Thoracic aorta (tissue), 2 donors: Measurements from ENCODE around the gene RPS6KA3. TPM values are rescaled to one million over a fixed set of nuclear protein-coding genes. Genes with fewer than 3 reads are reported as not detected.

ENCODE experiments used
- ATAC-seq: fragments of 150-250 bp; one replicate; pipeline ENCODE4 v1.8.0; 2017; ENCODE audit warnings: low read depth; ENCODE audit not compliant: insufficient number of reproducible peaks, low FRiP score
- DNase-seq: peaks from one replicate; pipeline ENCODE4 v3.0.0-alpha.2; 2020; ENCODE audit warnings: low spot score
- H3K27ac ChIP-seq, 2 donors: fragments of 200-600 bp; sonication (generic); 1 replicate in 1 of 2; 2 replicates in 1 of 2; pipeline ENCODE4 v1.5.1; 2016; ENCODE audit warnings: mild to moderate bottlenecking in 2 of 2, moderate library complexity in 2 of 2
- H3K27me3 ChIP-seq: fragments of 200-600 bp; sonication (generic); replicated peaks from 2 replicates; pipeline ENCODE4 v1.6.0; 2016; ENCODE audit warnings: mild to moderate bottlenecking; ENCODE audit not compliant: insufficient read depth
- H3K36me3 ChIP-seq: fragments of 200-600 bp; sonication (generic); one replicate; pipeline ENCODE4 v1.5.1; 2016
- H3K4me1 ChIP-seq, 2 donors: fragments of 200-600 bp; sonication (generic); 1 replicate in 1 of 2; 2 replicates in 1 of 2; pipeline versions ENCODE4 v1.5.1 to v1.6.0; 2016; ENCODE audit warnings: low read depth in 2 of 2, mild to moderate bottlenecking in 1 of 2; ENCODE audit not compliant: control insufficient read depth in 1 of 2
- H3K4me3 ChIP-seq: fragments of 200-600 bp; sonication (generic); 2 replicates; pipeline ENCODE4 v1.5.1; 2016; ENCODE audit warnings: mild to moderate bottlenecking
- H3K9me3 ChIP-seq: fragments of 200-600 bp; sonication (generic); 2 replicates; pipeline ENCODE4 v1.5.1; 2016
- total RNA-seq, 2 donors: library from RNA; depleted of rRNA; stranded (reverse); fragments of >200 nt; gene quantifications; one replicate each; pipeline versions ENCODE4 v1.1.0 to v1.2.3, GENCODE V29; 2016
- TF ChIP-seq, protein P1 (sequence below): fragments of 200-600 bp; sonication (generic); IDR thresholded peaks from one replicate; pipeline ENCODE4 v1.5.1; 2019; ENCODE audit warnings: antibody characterized with exemption

The RPS6KA3 gene
- total RNA-seq, 2 donors from 2014 or later, result 24.0 to 64.5 TPM

DNA sequence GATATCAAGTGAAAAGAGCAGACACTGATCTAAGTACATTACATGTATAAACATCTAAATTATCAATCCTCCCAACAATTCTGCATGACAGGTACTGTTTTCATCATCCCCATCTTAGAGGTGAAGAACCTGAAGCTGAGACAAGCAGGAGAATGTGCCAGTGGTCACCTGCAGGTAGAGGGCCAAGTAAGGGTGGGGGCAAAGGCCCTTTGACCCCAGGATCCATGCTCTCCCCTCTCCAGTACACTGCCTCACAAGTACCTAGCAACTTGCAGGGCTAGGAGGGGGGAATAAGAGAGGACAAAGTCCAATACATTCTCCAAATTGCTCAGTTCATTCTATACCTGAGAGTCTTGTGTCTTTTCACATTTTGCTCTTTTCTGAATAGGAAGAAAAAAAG, 141.7 kb downstream of the RPS6KA3 start:
- Histone ChIP-seq H3K27ac (no peak overlapping the region), H3K4me1 (no peaks in the 10 kb centered on the region), H3K27me3 (no peaks in the 10 kb centered on the region), H3K36me3 (no peaks in the 10 kb centered on the region), H3K9me3 (no peaks in the 10 kb centered on the region), H3K4me3 (no peak overlapping the region)
- ATAC-seq, result no peak
- DNase-seq, result no peak
- TF ChIP-seq, protein P1, sequence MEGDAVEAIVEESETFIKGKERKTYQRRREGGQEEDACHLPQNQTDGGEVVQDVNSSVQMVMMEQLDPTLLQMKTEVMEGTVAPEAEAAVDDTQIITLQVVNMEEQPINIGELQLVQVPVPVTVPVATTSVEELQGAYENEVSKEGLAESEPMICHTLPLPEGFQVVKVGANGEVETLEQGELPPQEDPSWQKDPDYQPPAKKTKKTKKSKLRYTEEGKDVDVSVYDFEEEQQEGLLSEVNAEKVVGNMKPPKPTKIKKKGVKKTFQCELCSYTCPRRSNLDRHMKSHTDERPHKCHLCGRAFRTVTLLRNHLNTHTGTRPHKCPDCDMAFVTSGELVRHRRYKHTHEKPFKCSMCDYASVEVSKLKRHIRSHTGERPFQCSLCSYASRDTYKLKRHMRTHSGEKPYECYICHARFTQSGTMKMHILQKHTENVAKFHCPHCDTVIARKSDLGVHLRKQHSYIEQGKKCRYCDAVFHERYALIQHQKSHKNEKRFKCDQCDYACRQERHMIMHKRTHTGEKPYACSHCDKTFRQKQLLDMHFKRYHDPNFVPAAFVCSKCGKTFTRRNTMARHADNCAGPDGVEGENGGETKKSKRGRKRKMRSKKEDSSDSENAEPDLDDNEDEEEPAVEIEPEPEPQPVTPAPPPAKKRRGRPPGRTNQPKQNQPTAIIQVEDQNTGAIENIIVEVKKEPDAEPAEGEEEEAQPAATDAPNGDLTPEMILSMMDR, result no peak

DNA sequence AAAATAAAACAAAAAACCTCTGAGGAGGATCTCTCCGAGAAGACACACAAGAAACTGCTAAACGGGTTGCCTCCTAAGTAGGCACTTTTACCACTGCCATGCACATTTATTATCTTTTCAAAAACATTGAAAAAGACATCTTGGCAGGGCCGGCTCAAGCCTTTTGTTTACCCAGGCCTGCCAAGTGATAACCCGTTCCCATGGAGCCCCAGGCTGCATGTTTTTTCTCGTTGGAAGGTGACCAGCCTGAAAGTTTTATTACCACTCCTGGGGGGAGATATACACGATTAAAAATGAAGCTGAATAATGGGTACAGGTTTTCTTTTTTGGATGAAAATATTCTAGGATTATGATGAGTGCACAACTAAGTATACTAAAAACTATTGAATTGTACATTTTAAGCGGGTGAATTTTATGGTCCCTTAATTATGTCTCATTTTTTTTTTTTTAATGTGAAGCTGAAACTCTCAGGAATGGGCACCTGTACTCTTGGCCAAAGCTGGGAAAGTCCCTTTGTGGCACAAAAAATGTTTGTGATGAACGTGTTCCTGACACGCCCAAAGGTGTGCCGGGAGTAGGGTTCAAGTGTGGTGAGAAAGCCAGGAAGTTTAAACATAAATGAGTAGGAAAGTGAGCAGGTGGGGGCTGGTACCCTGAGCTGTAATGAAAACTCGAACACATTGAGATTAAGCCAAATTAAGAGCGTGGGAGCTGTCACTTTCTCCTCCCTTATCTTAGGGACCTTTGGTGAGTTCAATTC, 148.5 kb downstream of the RPS6KA3 start:
- no peak for DNase-seq

DNA sequence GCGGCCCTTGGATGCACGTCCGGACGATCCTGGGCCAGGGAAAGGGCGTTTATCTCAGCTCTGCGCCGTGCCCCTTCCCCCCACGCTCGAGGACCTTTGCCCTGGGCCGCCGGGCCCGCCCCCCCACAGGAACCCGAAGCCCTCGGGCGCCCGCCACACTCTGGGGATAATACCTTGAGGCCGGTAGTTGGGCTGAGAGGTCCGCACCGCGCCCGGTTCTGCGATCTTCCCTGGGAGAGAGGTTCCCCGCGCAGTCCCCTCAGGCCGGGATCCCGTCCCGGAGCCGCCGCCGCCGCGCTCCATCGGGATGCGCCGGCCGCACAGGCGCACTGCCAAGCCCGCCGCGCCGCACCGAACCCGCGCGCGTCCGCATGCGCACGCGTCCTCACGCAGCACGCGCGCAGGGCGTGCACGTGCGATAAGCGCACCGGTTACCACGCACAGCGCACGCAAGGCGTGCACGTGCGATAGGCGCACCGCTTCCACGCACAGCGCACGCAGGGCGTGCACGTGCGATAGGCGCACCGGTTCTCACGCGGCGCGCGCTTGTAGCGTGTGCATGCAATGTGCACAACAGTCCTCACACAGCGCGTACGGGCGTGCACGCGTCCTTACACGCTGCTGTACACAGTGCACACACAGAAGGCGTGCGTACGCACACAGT, 150.0 kb downstream of the RPS6KA3 start, which contains the start of gene MAP7D2:
Gene MAP7D2 (minus strand): TSS at position 331 of the 664 bp plus-strand sequence. CDS start 28 bp downstream, at position 303.
- Histone ChIP-seq H3K27me3 (no peaks in the 10 kb centered on the region), H3K27ac (no peak within 1 kb of the TSS), H3K9me3 (no peaks in the 10 kb centered on the region), H3K4me1 (no peaks in the 10 kb centered on the region), H3K36me3 (no peaks in the 10 kb centered on the region), H3K4me3 (peak within 1 kb of the TSS; percentile 42)
- TF ChIP-seq, protein P1, result no peak
- ATAC-seq (no peak), DNase-seq (no peak)

More for the DNA sequence above, 148.5 kb downstream of the RPS6KA3 start:
- no peak for ATAC-seq
- no peaks in the 10 kb centered on the region for H3K4me1 ChIP-seq
- TF ChIP-seq, protein P1, result no peak
- no peaks in the 10 kb centered on the region for H3K27me3 ChIP-seq
- H3K4me3 ChIP-seq, result no peak overlapping the region
- no peaks in the 10 kb centered on the region for H3K9me3 ChIP-seq
- no peak overlapping the region for H3K27ac ChIP-seq
- H3K36me3 ChIP-seq, result no peaks in the 10 kb centered on the region

DNA sequence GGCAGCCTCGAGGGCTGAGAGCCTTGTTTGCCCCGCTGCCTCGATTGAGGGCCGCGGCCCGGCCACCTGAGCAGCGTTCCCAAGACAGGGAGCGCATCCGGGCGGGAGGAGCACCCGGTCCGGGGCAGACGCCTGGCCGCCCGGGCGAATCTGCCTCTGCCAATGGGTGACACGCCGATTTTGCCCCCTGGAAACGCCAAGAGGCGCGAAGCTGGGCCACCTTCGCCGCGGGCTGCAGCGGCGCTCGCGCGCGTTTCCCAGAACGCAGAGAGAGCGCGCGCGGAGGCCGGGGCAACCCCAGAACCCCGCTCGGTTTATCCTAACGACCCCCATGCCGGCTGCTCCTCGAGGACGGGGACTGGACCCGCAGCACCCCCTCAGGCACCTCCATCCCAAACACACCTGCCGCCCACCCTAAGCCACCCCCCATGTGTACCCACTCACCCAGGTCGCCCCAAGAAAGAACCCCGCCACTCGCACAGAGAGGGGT, 150.6 kb downstream of the RPS6KA3 start:
- H3K4me3 ChIP-seq, result peak overlapping the region; percentile 42
- TF ChIP-seq, protein P1, result no peak
- no peaks in the 10 kb centered on the region for H3K36me3 ChIP-seq
- no peaks in the 10 kb centered on the region for H3K9me3 ChIP-seq
- H3K4me1 ChIP-seq, result no peaks in the 10 kb centered on the region
- no peak for DNase-seq
- no peak overlapping the region for H3K27ac ChIP-seq
- no peaks in the 10 kb centered on the region for H3K27me3 ChIP-seq
- no peak for ATAC-seq

DNA sequence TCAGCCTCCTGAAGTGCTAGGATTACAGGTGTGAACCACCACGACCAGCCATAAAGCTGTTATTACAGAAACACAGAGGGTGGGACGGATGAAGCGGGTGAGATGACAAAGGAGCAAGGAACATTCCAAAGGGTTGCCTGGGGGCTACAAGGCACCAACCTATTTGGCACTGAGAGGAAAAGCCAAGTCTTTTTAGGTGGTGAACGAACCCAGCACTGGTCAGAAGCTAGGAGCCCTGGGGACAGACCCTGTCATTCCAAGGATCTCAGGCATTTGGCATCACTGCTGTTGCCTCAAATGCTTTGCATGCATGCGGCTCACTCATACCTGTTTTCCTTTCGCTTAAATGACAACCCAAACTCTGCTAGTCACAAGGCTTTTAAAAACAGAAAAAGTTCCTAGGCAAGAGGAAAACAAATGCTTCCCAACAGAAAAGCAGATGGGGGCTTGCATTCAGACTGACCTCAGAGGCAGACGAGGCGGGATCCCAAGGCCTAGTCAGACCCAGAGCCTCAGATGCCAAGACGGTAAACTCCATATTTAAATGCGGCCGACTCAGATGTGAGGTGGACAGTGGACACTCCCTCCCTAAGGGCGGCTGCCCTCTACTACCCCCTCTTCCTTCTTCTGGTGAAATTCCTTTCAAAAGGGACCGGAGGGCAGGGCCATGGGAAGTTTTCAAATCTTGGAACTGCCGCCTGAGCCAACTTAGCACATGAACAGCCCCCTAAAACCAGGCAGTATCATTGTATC, 154.5 kb downstream of the RPS6KA3 start:
- H3K4me1 ChIP-seq, result no peaks in the 10 kb centered on the region
- TF ChIP-seq, protein P1, result no peak
- no peaks in the 10 kb centered on the region for H3K27me3 ChIP-seq
- H3K4me3 ChIP-seq, result no peak overlapping the region
- no peak overlapping the region for H3K27ac ChIP-seq
- no peaks in the 10 kb centered on the region for H3K36me3 ChIP-seq
- no peak for ATAC-seq
- no peaks in the 10 kb centered on the region for H3K9me3 ChIP-seq
- no peak for DNase-seq
